H9 (cell line): ENCODE results near the gene ERI3. TPM values are rescaled to one million over a fixed set of nuclear protein-coding genes. Genes with fewer than 3 reads are reported as not detected.

Experiments
- DNase-seq: peaks from one replicate; pipeline ENCODE4 v3.0.0-alpha.2; 2017
- H2AFZ ChIP-seq: one replicate; pipeline ENCODE4 v1.6.1; 2013; ENCODE audit warnings: mild to moderate bottlenecking, low read length, control low read depth, moderate library complexity
- H2AK5ac ChIP-seq: 2 replicates; pipeline ENCODE4 v1.6.1; 2013; ENCODE audit warnings: low read length, control low read depth, mixed read lengths; ENCODE audit not compliant: insufficient read length
- H2BK120ac ChIP-seq: one replicate; pipeline ENCODE4 v1.6.1; 2013; ENCODE audit warnings: low read depth, mild to moderate bottlenecking, low read length, control low read depth, inconsistent platforms; ENCODE audit not compliant: poor library complexity, severe bottlenecking
- H2BK12ac ChIP-seq: 2 replicates; pipeline ENCODE4 v1.6.1; 2013; ENCODE audit warnings: low read length, control low read depth, mixed read lengths, low read depth; ENCODE audit not compliant: insufficient read length
- H2BK15ac ChIP-seq: 2 replicates; pipeline ENCODE4 v1.6.1; 2013; ENCODE audit warnings: low read depth, low read length, control low read depth
- H2BK20ac ChIP-seq: one replicate; pipeline ENCODE4 v1.6.1; 2013; ENCODE audit warnings: low read depth, mild to moderate bottlenecking, low read length, control low read depth, inconsistent platforms; ENCODE audit not compliant: poor library complexity, severe bottlenecking
- H2BK5ac ChIP-seq: 2 replicates; pipeline ENCODE4 v1.6.1; 2013; ENCODE audit warnings: low read length, control low read depth, mixed read lengths; ENCODE audit not compliant: insufficient read length
- H3K14ac ChIP-seq: 2 replicates; pipeline ENCODE4 v1.6.1; 2013; ENCODE audit warnings: low read length, control low read depth; ENCODE audit not compliant: insufficient read depth
- H3K18ac ChIP-seq: 2 replicates; pipeline ENCODE4 v1.6.1; 2013; ENCODE audit warnings: low read depth, mild to moderate bottlenecking, mixed read lengths, low read length, control low read depth; ENCODE audit not compliant: insufficient read length
- H3K23ac ChIP-seq: 2 replicates; pipeline ENCODE4 v1.6.1; 2013; ENCODE audit warnings: low read length, control low read depth, mixed read lengths, low read depth; ENCODE audit not compliant: insufficient read length
- H3K23me2 ChIP-seq: 2 replicates; pipeline ENCODE4 v1.6.1; 2013; ENCODE audit warnings: low read depth, mild to moderate bottlenecking, mixed read lengths, low read length, control low read depth; ENCODE audit not compliant: insufficient read length, poor library complexity, severe bottlenecking
- H3K27ac ChIP-seq: 2 replicates; pipeline ENCODE4 v1.5.1; 2013; ENCODE audit warnings: low read length, control low read depth, mixed read lengths, low read depth; ENCODE audit not compliant: insufficient read length
- H3K27me3 ChIP-seq: 2 replicates; pipeline ENCODE4 v1.6.1; 2013; ENCODE audit warnings: low read length, control low read depth, inconsistent platforms; ENCODE audit not compliant: insufficient read depth
- H3K4ac ChIP-seq: 2 replicates; pipeline ENCODE4 v1.6.1; 2013; ENCODE audit warnings: low read depth, mild to moderate bottlenecking, control low read depth, inconsistent platforms, low read length, moderate library complexity
- H3K4me1 ChIP-seq: 2 replicates; pipeline ENCODE4 v1.6.1; 2013; ENCODE audit warnings: low read length, control low read depth, inconsistent platforms; ENCODE audit not compliant: insufficient read depth
- H3K4me2 ChIP-seq: 2 replicates; pipeline ENCODE4 v1.6.1; 2013; ENCODE audit warnings: low read length, control low read depth, mixed read lengths; ENCODE audit not compliant: insufficient read length, insufficient read depth
- H3K56ac ChIP-seq: 2 replicates; pipeline ENCODE4 v1.6.1; 2013; ENCODE audit warnings: low read depth, mild to moderate bottlenecking, mixed read lengths, low read length, control low read depth; ENCODE audit not compliant: insufficient read length
- H3K79me1 ChIP-seq: 2 replicates; pipeline ENCODE4 v1.6.1; 2013; ENCODE audit warnings: low read depth, mild to moderate bottlenecking, moderate library complexity, low read length, control low read depth, inconsistent platforms; ENCODE audit not compliant: insufficient read depth, poor library complexity, severe bottlenecking
- H3K79me2 ChIP-seq: 2 replicates; pipeline ENCODE4 v1.6.1; 2013; ENCODE audit warnings: low read length, control low read depth, inconsistent platforms; ENCODE audit not compliant: insufficient read depth
- H3K9ac ChIP-seq: 2 replicates; pipeline ENCODE4 v1.6.1; 2013; ENCODE audit warnings: low read length, control low read depth, mixed read lengths; ENCODE audit not compliant: insufficient read length; ENCODE audit errors: extremely low read depth
- H3K9me3 ChIP-seq: one replicate; pipeline ENCODE4 v1.6.1; 2013; ENCODE audit warnings: low read depth, low read length, inconsistent platforms; ENCODE audit not compliant: control insufficient read depth
- H3T11ph ChIP-seq: one replicate; pipeline ENCODE4 v1.6.1; 2013; ENCODE audit warnings: mild to moderate bottlenecking, low read length, control low read depth, inconsistent platforms
- H4K20me1 ChIP-seq: one replicate; pipeline ENCODE4 v1.6.1; 2013; ENCODE audit not compliant: control insufficient read depth, insufficient read length, insufficient read depth
- H4K5ac ChIP-seq: 2 replicates; pipeline ENCODE4 v1.6.1; 2013; ENCODE audit warnings: low read depth, mild to moderate bottlenecking, mixed read lengths, low read length, control low read depth; ENCODE audit not compliant: insufficient read length
- H4K8ac ChIP-seq: replicated peaks from 2 replicates; pipeline ENCODE4 v1.6.1; 2013; ENCODE audit warnings: low read length, control low read depth, mixed read lengths, low read depth; ENCODE audit not compliant: insufficient read length
- H4K91ac ChIP-seq: 2 replicates; pipeline ENCODE4 v1.6.1; 2013; ENCODE audit warnings: low read depth, mild to moderate bottlenecking, moderate library complexity, mixed read lengths, low read length, control low read depth; ENCODE audit not compliant: insufficient read length
- H3K27ac Mint-ChIP-seq, 3 experiments: 2 replicates in 2 of 3; 3 replicates in 1 of 3; pipeline ENCODE4 v1.8.0; 2020 to 2021; ENCODE audit warnings: mixed read lengths in 3 of 3, mild to moderate bottlenecking in 1 of 3, moderate library complexity in 1 of 3
- H3K27me3 Mint-ChIP-seq: 2 replicates; pipeline ENCODE4 v1.8.0; 2021; ENCODE audit warnings: low read depth, mild to moderate bottlenecking, moderate library complexity, mixed read lengths
- H3K36me3 Mint-ChIP-seq, 3 experiments: 2 replicates in 2 of 3; 3 replicates in 1 of 3; pipeline ENCODE4 v1.8.0; 2020 to 2021; ENCODE audit warnings: low read depth in 3 of 3, mixed read lengths in 3 of 3; ENCODE audit not compliant: insufficient read depth in 1 of 3
- H3K4me1 Mint-ChIP-seq, 2 experiments: 2 replicates each; pipeline ENCODE4 v1.8.0; 2020; ENCODE audit warnings: mixed read lengths in 2 of 2
- H3K4me3 Mint-ChIP-seq, 2 experiments: 2 replicates in 1 of 2; 3 replicates in 1 of 2; pipeline ENCODE4 v1.8.0; 2020 to 2021; ENCODE audit warnings: mild to moderate bottlenecking in 2 of 2, mixed read lengths in 2 of 2, moderate library complexity in 1 of 2
- H3K9me3 Mint-ChIP-seq, 2 experiments: 2 replicates in 1 of 2; 3 replicates in 1 of 2; pipeline ENCODE4 v1.8.0; 2020; ENCODE audit warnings: mild to moderate bottlenecking in 2 of 2, mixed read lengths in 2 of 2, moderate library complexity in 1 of 2
- CTCF ChIP-seq: fragments of 200-600 bp; sonication (generic); conservative IDR thresholded peaks from 3 replicates; pipeline ENCODE4 v1.8.0; 2021; ENCODE audit warnings: antibody characterized with exemption, mild to moderate bottlenecking
- WGBS: extraction: QIAGEN DNeasy Blood & Tissue Kit; methylation state at CpG from one replicate; pipeline ENCODE4 v1.1.7; 2013; ENCODE audit warnings: missing lambda C conversion rate, low lambda C conversion rate, mixed read lengths; ENCODE audit not compliant: insufficient read length; ENCODE audit errors: extremely low coverage; 5-methylcytosine and 5-hydroxymethylcytosine counted together
- total RNA-seq: library from RNA; stranded (reverse); gene quantifications from 2 replicates; pipeline ENCODE4 v1.2.1, GENCODE V29; 2021

ERI3 gene
- total RNA-seq, 1 experiment from 2014 or later: 61.6 TPM

- Histone ChIP-seq H3K56ac (no peak overlapping the region), H2BK120ac (no peak overlapping the region), H2BK5ac (no peak overlapping the region), H3K79me2 (no peaks in the 10 kb centered on the region), H4K91ac (no peak overlapping the region), H3K23me2 (no peaks in the 10 kb centered on the region), H3T11ph (no peak overlapping the region), H3K4ac (no peak overlapping the region), H2BK15ac (no peak overlapping the region), H4K20me1 (no peaks in the 10 kb centered on the region), H4K5ac (no peak overlapping the region), H3K9ac (no peak overlapping the region), H3K79me1 (no peaks in the 10 kb centered on the region), H3K27me3 (no peaks in the 10 kb centered on the region), H3K18ac (no peak overlapping the region), H3K4me1 (peaks cover 4% of the 10 kb centered on the region; the same call in 1 of the 2 replicates), H3K23ac (no peak overlapping the region), H4K8ac (no peak overlapping the region), H3K9me3 (no peaks in the 10 kb centered on the region), H2AFZ (no peak overlapping the region), H2BK12ac (no peak overlapping the region), H3K4me2 (no peak overlapping the region), H2AK5ac (no peak overlapping the region), H3K14ac (no peak overlapping the region), H3K27ac (no peak overlapping the region), H2BK20ac (no peak overlapping the region)
- no CpG with 5 or more reads among the region's 6 CpGs for WGBS
- Mint-ChIP-seq H3K9me3 (no peaks in the 10 kb centered on the region), H3K27me3 (no peaks in the 10 kb centered on the region), H3K4me1 (peaks cover 0 to 8% of the 10 kb centered on the region in 2 experiments; a peak in 1 of 4 replicates), H3K4me3 (no peak overlapping the region), H3K36me3 (no peaks in the 10 kb centered on the region), H3K27ac (no peak overlapping the region)
- TF ChIP-seq CTCF: no peak
- no peak for DNase-seq
These were observed 81.3 kb downstream of the ERI3 start for GRCh38 chr1:44273560-44274350.
